GM12878 (cell line): ENCODE results near the gene LRBA. TPM values are rescaled to one million over a fixed set of nuclear protein-coding genes. Genes with fewer than 3 reads are reported as not detected.

ENCODE experiments used
- ATAC-seq: fragments of 200-7000 bp; cut with Tn5 transposase; 3 replicates; pipeline ENCODE4 v1.9.1; 2020; ENCODE audit warnings: mild to moderate bottlenecking, moderate library complexity
- BruUV-seq: library from RNA; stranded (reverse); fragments of 400-500 nt; replicated peaks from 2 replicates; lab custom pipeline; 2021; lab: Mats Ljungman, UMichigan
- CTCF ChIA-PET: fragments of 300-600 bp; sonication (Branson Sonifier 250); formaldehyde crosslinking; extraction: SDS; loops from one replicate; lab custom pipeline; 2021; ENCODE audit warnings: inconsistent platforms; lab: Yijun Ruan, JAX
- POLR2A ChIA-PET: fragments of 350-600 bp; formaldehyde crosslinking; extraction: SDS; loops from one replicate; lab custom pipeline; 2021; ENCODE audit warnings: inconsistent platforms; lab: Charles Lee
- RAD21 ChIA-PET: fragments of 300-600 bp; sonication (Branson Sonifier 250); formaldehyde crosslinking; loops from one replicate; lab custom pipeline; 2023; ENCODE audit warnings: antibody characterized with exemption; ENCODE audit not compliant: unreplicated experiment; lab: Charles Lee
- SMC1A ChIA-PET: fragments of 300-600 bp; sonication (Branson Sonifier 250); formaldehyde crosslinking; loops from one replicate; lab custom pipeline; 2023; ENCODE audit not compliant: unreplicated experiment, uncharacterized antibody; lab: Charles Lee
- DNase-seq: peaks from one replicate; pipeline ENCODE4 v3.0.0-alpha.2; 2011; ENCODE audit warnings: low read depth, low spot score
- FAIRE-seq: peaks from 3 replicates; lab custom pipeline; 2011; peaks lifted over from hg19 to GRCh38; lab: Jason Lieb, UNC
- H2AFZ ChIP-seq: 2 replicates; pipeline ENCODE4 v1.6.0; 2011; ENCODE audit warnings: low read depth, low read length, control low read depth; ENCODE audit not compliant: control insufficient read depth
- H3K27ac ChIP-seq: 2 replicates; pipeline ENCODE4 v1.5.1; 2011; ENCODE audit warnings: control low read depth; ENCODE audit not compliant: control insufficient read depth, insufficient read depth
- H3K27me3 ChIP-seq, 2 experiments: replicated peaks in 1 of 2; 2 replicates each; pipeline versions ENCODE4 v1.6.0 to v1.6.1; 2011; ENCODE audit warnings: low read length in 1 of 2; ENCODE audit not compliant: control insufficient read depth in 2 of 2, insufficient read depth in 2 of 2
- H3K36me3 ChIP-seq, 2 experiments: 2 replicates each; pipeline ENCODE4 v1.5.1; 2011; ENCODE audit warnings: low read length in 1 of 2; ENCODE audit not compliant: control insufficient read depth in 2 of 2, insufficient read depth in 2 of 2
- H3K4me1 ChIP-seq: 2 replicates; pipeline ENCODE4 v1.6.1; 2011; ENCODE audit warnings: mild to moderate bottlenecking, low read length, moderate library complexity, mixed read lengths; ENCODE audit not compliant: control insufficient read depth, insufficient read depth
- H3K4me2 ChIP-seq: 2 replicates; pipeline ENCODE4 v1.6.0; 2011; ENCODE audit warnings: control low read depth; ENCODE audit not compliant: control insufficient read depth, insufficient read depth
- H3K4me3 ChIP-seq: fragments of 200-600 bp; sonication (generic); 2 replicates; pipeline ENCODE4 v1.5.1; 2016
- H3K79me2 ChIP-seq: 2 replicates; pipeline ENCODE4 v1.6.0; 2011; ENCODE audit warnings: low read length; ENCODE audit not compliant: control insufficient read depth, insufficient read depth
- H3K9ac ChIP-seq: 2 replicates; pipeline ENCODE4 v1.8.0; 2011; ENCODE audit warnings: low read length, control low read depth, mixed read lengths; ENCODE audit not compliant: control insufficient read depth, insufficient read depth
- H3K9me3 ChIP-seq: replicated peaks from 3 replicates; pipeline ENCODE4 v1.5.1; 2011; ENCODE audit warnings: mild to moderate bottlenecking, low read length; ENCODE audit not compliant: control insufficient read depth, insufficient read depth
- H4K20me1 ChIP-seq: 2 replicates; pipeline ENCODE4 v1.6.0; 2011; ENCODE audit not compliant: control insufficient read depth, insufficient read depth
- BCL3 ChIP-seq: IDR thresholded peaks from 2 replicates; pipeline ENCODE4 v1.6.1; 2011; ENCODE audit warnings: borderline replicate concordance, low read depth, mild to moderate bottlenecking, moderate library complexity, low read length; ENCODE audit not compliant: insufficient read depth, poor library complexity, severe bottlenecking
- CHD4 ChIP-seq: fragments of 200-600 bp; sonication (generic); IDR thresholded peaks from 2 replicates; pipeline ENCODE4 v1.6.1; 2016; ENCODE audit warnings: mild to moderate bottlenecking
- EGR1 ChIP-seq, 2 experiments: IDR thresholded peaks; 1 replicate in 1 of 2; 2 replicates in 1 of 2; pipeline ENCODE4 v1.6.1; 2011 to 2012; ENCODE audit warnings: low read depth in 2 of 2, low read length in 2 of 2, borderline replicate concordance in 1 of 2, mild to moderate bottlenecking in 1 of 2, moderate library complexity in 1 of 2
- ESRRA ChIP-seq: IDR thresholded peaks from 2 replicates; pipeline ENCODE4 v1.6.1; 2012; ENCODE audit warnings: mild to moderate bottlenecking, low read length, improper control_type of control experiment
- GATAD2B ChIP-seq: fragments of 450-650 bp; conservative IDR thresholded peaks from 2 replicates; pipeline ENCODE4 v1.6.1; 2017; ENCODE audit warnings: low read depth, mild to moderate bottlenecking, moderate library complexity
- IKZF2 ChIP-seq, 2 experiments: fragments of 450-650 bp; IDR thresholded peaks; 2 replicates each; pipeline ENCODE4 v1.6.1; 2017; ENCODE audit warnings: mild to moderate bottlenecking in 2 of 2, moderate library complexity in 2 of 2
- MAX ChIP-seq: IDR thresholded peaks from 2 replicates; pipeline ENCODE4 v1.6.1; 2012; ENCODE audit warnings: low read depth, low read length, improper control_type of control experiment
- NR2F1 ChIP-seq: fragments of 450-650 bp; conservative IDR thresholded peaks from 2 replicates; pipeline ENCODE4 v1.6.1; 2017; ENCODE audit warnings: mild to moderate bottlenecking
- RAD21 ChIP-seq: IDR thresholded peaks from 2 replicates; pipeline ENCODE4 v1.6.1; 2011; ENCODE audit warnings: mild to moderate bottlenecking, low read depth, low read length, moderate library complexity; ENCODE audit not compliant: insufficient read depth
- USF1 ChIP-seq: IDR thresholded peaks from 2 replicates; pipeline ENCODE4 v1.6.1; 2011; ENCODE audit warnings: borderline replicate concordance, low read depth, mild to moderate bottlenecking, moderate library complexity, mixed read lengths, low read length; ENCODE audit not compliant: insufficient read depth; ENCODE audit errors: extremely low read length
- WRNIP1 ChIP-seq: IDR thresholded peaks from 2 replicates; pipeline ENCODE4 v1.6.1; 2011; ENCODE audit warnings: low read depth, low read length, improper control_type of control experiment, borderline replicate concordance
- WGBS: methylation state at CpG from one replicate; pipeline ENCODE4 v1.1.6; 2016; ENCODE audit warnings: low lambda C conversion rate; ENCODE audit not compliant: insufficient replicate concordance, insufficient coverage; ENCODE audit errors: missing lambda C conversion rate; 5-methylcytosine and 5-hydroxymethylcytosine counted together
- in situ Hi-C: fragments of 300-500 bp; cut with MboI; formaldehyde crosslinking; loops from 9 replicates; pipeline ENCODE4 v1.14.3; 2018; ENCODE audit warnings: mixed read lengths
- intact Hi-C: fragments of 100-400 bp; cut with micrococcal nuclease; formaldehyde crosslinking; loops from one replicate; pipeline ENCODE4 v1.14.2; 2022; ENCODE audit not compliant: unreplicated experiment
- polyA plus RNA-seq, 11 experiments: library from polyadenylated mRNA; depleted of rRNA in 4 of 11; unstranded in 6 of 11; stranded (reverse) in 5 of 11; fragments of >200 nt; fragmentation: Nextera tagmentation in 4 of 11; fragmentation: Illumina TruSeq in 1 of 11; extraction: Ambion mirVana in 4 of 11; extraction: Trizol in 1 of 11; gene quantifications; 1 replicate in 1 of 11; 2 replicates in 10 of 11; pipeline versions ENCODE4 v1.2.1 to v1.2.3, GENCODE V29; 2011 to 2016; ENCODE audit warnings: inconsistent platforms in 2 of 11, missing spikeins in 2 of 11, low read depth in 1 of 11
- total RNA-seq, 4 experiments: library from RNA; depleted of rRNA in 3 of 4; stranded (reverse); fragments of >200 nt in 3 of 4; fragmentation: Illumina TruSeq in 1 of 4; extraction: Trizol in 1 of 4; gene quantifications; 2 replicates each; pipeline versions ENCODE4 v1.2.1 to v1.2.3, GENCODE V29; 2013 to 2021

LRBA gene
- total and polyA plus RNA-seq, 10 of the 15 experiments (the other 5 are each of a cell fraction or from before 2014, with no cell fraction given) = 20.3 to 93.4 (median 55.0) TPM

- CTCF ChIA-PET = no interaction called here
- Histone ChIP-seq H3K4me2 (no peak overlapping the region), H3K9me3 (no peaks in the 10 kb centered on the region), H3K4me1 (no peaks in the 10 kb centered on the region), H3K79me2 (no peaks in the 10 kb centered on the region), H3K27ac (no peak overlapping the region), H3K36me3 (no peaks in the 10 kb centered on the region), H3K9ac (no peak overlapping the region), H3K27me3 (no peaks in the 10 kb centered on the region), H2AFZ (no peak overlapping the region), H4K20me1 (no peaks in the 10 kb centered on the region), H3K4me3 (no peak overlapping the region)
- intact Hi-C loops (no loop called here), in situ Hi-C loops (no loop called here)
- TF ChIP-seq CHD4 (no peak), IKZF2 (IDR thresholded peaks at IDR 0.05) (peak; percentile 13 to 39; a peak in 1 of 4 replicates), RAD21 (no peak)
- DNase-seq (no peak), ATAC-seq (no peak), FAIRE-seq (no peak)
- POLR2A ChIA-PET = no interaction called here
- SMC1A ChIA-PET = no interaction called here
- RAD21 ChIA-PET = no interaction called here
- BruUV-seq = no TSS peak
Observed at GRCh38 chr4:150390531-150390910, 624.6 kb downstream of the LRBA start.

GRCh38 chr4:150389896-150390530 lies 625.1 kb downstream of the LRBA start:
- intact Hi-C loops (no loop called here), in situ Hi-C loops (no loop called here)
- 86% methylated on average over 2 of the region's 2 CpGs for WGBS
- no peak overlapping the region for H3K27ac ChIP-seq
- no peak overlapping the region for H2AFZ ChIP-seq
- no peaks in the 10 kb centered on the region for H3K9me3 ChIP-seq
- no peak for TF ChIP-seq BCL3
- TF ChIP-seq USF1 = no peak
- TF ChIP-seq NR2F1 = no peak
- TF ChIP-seq ESRRA = no peak
- TF ChIP-seq GATAD2B = no peak
- TF ChIP-seq WRNIP1 = no peak
- TF ChIP-seq EGR1 (IDR thresholded peaks at IDR 0.05; ENCODE audit: borderline replicate concordance in 1 of 2, low read depth in 2 of 2, low read length in 2 of 2) = no peak
- TF ChIP-seq MAX = no peak
- no peaks in the 10 kb centered on the region for H4K20me1 ChIP-seq
- ATAC-seq (no peak; the same call in 2 of the 3 replicates), FAIRE-seq (no peak), DNase-seq (no peak)
- H3K79me2 ChIP-seq = no peaks in the 10 kb centered on the region
- no TSS peak for BruUV-seq
- ChIA-PET CTCF (no interaction called here), POLR2A (interaction anchor here (0.7 kb wide), 1 partner anchor 201 kb away, joined by 6 read pairs; no protein-coding TSS in a partner anchor), SMC1A (interaction anchor here (1.2 kb wide), 1 partner anchor 14 kb away, joined by 3 read pairs; no protein-coding TSS in a partner anchor), RAD21 (no interaction called here)
- no peak overlapping the region for H3K4me2 ChIP-seq
- no peak overlapping the region for H3K9ac ChIP-seq
- H3K4me1 ChIP-seq = no peaks in the 10 kb centered on the region
- no peak overlapping the region for H3K4me3 ChIP-seq
- H3K36me3 ChIP-seq = no peaks in the 10 kb centered on the region
- no peaks in the 10 kb centered on the region for H3K27me3 ChIP-seq
